Testis (tissue), 3 donors: ENCODE measurements around the gene LONRF2. TPM values are rescaled to one million over a fixed set of nuclear protein-coding genes. Genes with fewer than 3 reads are reported as not detected.

Source experiments
- DNase-seq: peaks from one replicate; pipeline ENCODE4 v3.0.0-alpha.2; 2019
- H3K27ac ChIP-seq, 2 donors: fragments of 200-600 bp; sonication (generic); one replicate each; pipeline ENCODE4 v1.5.1; 2019
- H3K27me3 ChIP-seq: fragments of 200-600 bp; sonication (generic); one replicate; pipeline ENCODE4 v1.5.1; 2019
- H3K36me3 ChIP-seq: fragments of 200-600 bp; sonication (generic); one replicate; pipeline ENCODE4 v1.5.1; 2017; ENCODE audit warnings: low read depth; ENCODE audit errors: missing control alignments
- H3K4me1 ChIP-seq: fragments of 200-600 bp; sonication (generic); one replicate; pipeline ENCODE4 v1.5.1; 2019
- H3K4me3 ChIP-seq, 2 donors: fragments of 200-600 bp; sonication (generic); one replicate each; pipeline ENCODE4 v1.5.1; 2017 to 2019
- H3K9me3 ChIP-seq: fragments of 200-600 bp; sonication (generic); one replicate; pipeline ENCODE4 v1.5.1; 2017
- CTCF ChIP-seq, 3 experiments: fragments of 450-650 bp in 2 of 3; fragments of 200-600 bp in 1 of 3; sonication (generic) in 1 of 3; IDR thresholded peaks; one replicate each; pipeline ENCODE4 v1.5.1; 2016 to 2019; ENCODE audit warnings: antibody characterized with exemption in 3 of 3, mild to moderate bottlenecking in 2 of 3, moderate library complexity in 1 of 3
- POLR2A ChIP-seq: fragments of 450-650 bp; IDR thresholded peaks from one replicate; pipeline ENCODE4 v1.6.1; 2017; ENCODE audit warnings: antibody characterized with exemption, mild to moderate bottlenecking, moderate library complexity
- WGBS, 2 donors: methylation state at CpG; one replicate each; pipeline ENCODE4 v1.1.5; 2018; 5-methylcytosine and 5-hydroxymethylcytosine counted together
- intact Hi-C: fragments of 100-400 bp; cut with DNase I; formaldehyde crosslinking; loops from one replicate; pipeline ENCODE4 v1.15.1; 2023; ENCODE audit warnings: low total_unique reads
- polyA plus RNA-seq: library from polyadenylated mRNA; stranded (reverse); fragments of 350-450 nt; fragmentation: Illumina TruSeq; extraction: RNeasy Lipid Tissue Mini Kit (QIAGEN cat#74804); gene quantifications from one replicate; pipeline ENCODE4 v1.2.3, GENCODE V29; 2014; ENCODE audit warnings: low read depth, low replicate concordance; ENCODE audit not compliant: insufficient read depth
- total RNA-seq, 2 donors: library from RNA; depleted of rRNA; stranded (reverse); fragments of >200 nt; gene quantifications; one replicate each; pipeline ENCODE4 v1.2.3, GENCODE V29; 2016

Gene LONRF2
- total and polyA plus RNA-seq, 3 donors from 2014 or later, result 6.5 to 17.7 (median 16.1) TPM

- Histone ChIP-seq H3K36me3 (no peaks in the 10 kb centered on the region), H3K27me3 (no peaks in the 10 kb centered on the region), H3K9me3 (no peaks in the 10 kb centered on the region), H3K4me1 (no peaks in the 10 kb centered on the region), H3K4me3 (no peak overlapping the region), H3K27ac (no peak overlapping the region)
- TF ChIP-seq POLR2A (no peak), CTCF (IDR thresholded peaks at IDR 0.05) (no peak)
- DNase-seq, result no peak
- 79 to 86% methylated on average over 15 to 16 of the region's 16 CpGs for WGBS, 2 donors
- intact Hi-C loops, result no loop called here
Observed at GRCh38 chr2:100235098-100235497, 87.2 kb downstream of the LONRF2 start.

GRCh38 chr2:100234141-100234540 lies 88.2 kb downstream of the LONRF2 start:
- no peaks in the 10 kb centered on the region for H3K9me3 ChIP-seq
- 83 to 88% methylated on average over 4 of the region's 4 CpGs for WGBS, 2 donors
- TF ChIP-seq POLR2A, result no peak
- TF ChIP-seq CTCF (IDR thresholded peaks at IDR 0.05), result no peak
- H3K36me3 ChIP-seq, result no peaks in the 10 kb centered on the region
- no peaks in the 10 kb centered on the region for H3K4me1 ChIP-seq
- H3K4me3 ChIP-seq, result no peak overlapping the region
- intact Hi-C loops, result no loop called here
- H3K27ac ChIP-seq, result no peak overlapping the region
- no peaks in the 10 kb centered on the region for H3K27me3 ChIP-seq
- DNase-seq, result no peak

GRCh38 chr2:100233061-100233460 lies 89.2 kb downstream of the LONRF2 start:
- no peaks in the 10 kb centered on the region for H3K36me3 ChIP-seq
- H3K4me3 ChIP-seq, result no peak overlapping the region
- H3K27me3 ChIP-seq, result no peaks in the 10 kb centered on the region
- intact Hi-C loops, result no loop called here
- DNase-seq, result no peak
- no peak for TF ChIP-seq CTCF (IDR thresholded peaks at IDR 0.05)
- no peak for TF ChIP-seq POLR2A
- H3K4me1 ChIP-seq, result no peaks in the 10 kb centered on the region
- H3K9me3 ChIP-seq, result no peaks in the 10 kb centered on the region
- WGBS, 2 donors, result 91 to 100% methylated on average over 2 of the region's 2 CpGs
- no peak overlapping the region for H3K27ac ChIP-seq

- H3K4me1 ChIP-seq, result no peaks in the 10 kb centered on the region
- 71 to 73% methylated on average over 2 of the region's 2 CpGs for WGBS, 2 donors
- intact Hi-C loops, result no loop called here
Observed at GRCh38 chr2:100230754-100231153, 91.5 kb downstream of the LONRF2 start.

More at GRCh38 chr2:100230754-100231153, 91.5 kb downstream of the LONRF2 start:
- Histone ChIP-seq H3K27ac (no peak overlapping the region), H3K4me3 (no peak overlapping the region), H3K9me3 (no peaks in the 10 kb centered on the region), H3K27me3 (no peaks in the 10 kb centered on the region), H3K36me3 (no peaks in the 10 kb centered on the region)
- no peak for TF ChIP-seq CTCF (IDR thresholded peaks at IDR 0.05)
- TF ChIP-seq POLR2A, result no peak
- DNase-seq, result no peak
